ENCODE data around the gene OPA3.
A peak's percentile ranks its signal among the peaks of the same experiment; 100 is the strongest.

The OPA3 gene

GRCh38 chr19:45560686-45561085, 23.9 kb downstream of the OPA3 start:
- DNase-seq = no peak

DNA sequence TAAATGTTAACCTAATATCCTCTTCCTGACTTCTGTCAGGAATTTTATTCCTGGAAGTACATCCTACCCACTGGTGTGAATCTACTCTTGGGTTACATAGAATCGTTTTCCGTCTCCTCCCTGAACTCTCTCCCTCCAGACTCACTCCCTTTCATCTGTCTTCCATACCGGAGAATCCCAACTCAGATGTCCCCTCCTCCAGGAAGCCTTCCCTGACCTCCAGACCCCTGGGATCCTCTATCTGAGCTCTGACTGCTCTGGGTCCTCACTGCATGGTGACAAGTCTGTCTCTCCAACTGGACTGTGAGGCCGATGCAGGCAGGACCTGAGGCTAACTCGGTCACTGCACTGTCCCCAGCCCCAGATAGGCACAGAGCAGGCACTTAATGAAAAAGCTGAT, 24.6 kb downstream of the OPA3 start:
- no peak for DNase-seq

- DNase-seq = peak; percentile 27 to 58
Observed at GRCh38 chr19:45558399-45558878, 26.2 kb downstream of the OPA3 start.

- DNase-seq = no peak
Observed at GRCh38 chr19:45556835-45557234, 27.8 kb downstream of the OPA3 start.

GRCh38 chr19:45554481-45554880, 30.1 kb downstream of the OPA3 start:
- DNase-seq = no peak

DNA sequence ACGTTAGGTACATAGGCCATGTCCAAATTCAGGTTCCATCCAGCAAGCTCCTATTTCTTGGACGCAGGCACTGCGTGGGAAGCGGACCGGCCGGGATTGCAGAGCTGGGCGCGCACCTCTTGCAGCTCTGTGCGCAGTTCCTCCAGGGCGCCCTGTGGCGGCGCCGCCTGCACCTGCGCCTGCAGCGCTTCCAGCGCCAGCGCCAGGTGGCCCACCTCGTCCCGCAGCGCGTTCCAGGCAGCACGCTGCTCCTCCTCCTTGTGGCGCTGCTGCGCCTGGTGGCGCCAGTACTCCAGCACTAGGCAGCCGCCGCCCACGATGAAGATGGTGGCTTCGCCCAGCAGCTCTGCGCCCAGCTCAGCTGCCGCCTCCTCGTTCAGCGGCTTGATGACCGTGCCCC, 31.1 kb downstream of the OPA3 start:
- no peak for DNase-seq

DNA sequence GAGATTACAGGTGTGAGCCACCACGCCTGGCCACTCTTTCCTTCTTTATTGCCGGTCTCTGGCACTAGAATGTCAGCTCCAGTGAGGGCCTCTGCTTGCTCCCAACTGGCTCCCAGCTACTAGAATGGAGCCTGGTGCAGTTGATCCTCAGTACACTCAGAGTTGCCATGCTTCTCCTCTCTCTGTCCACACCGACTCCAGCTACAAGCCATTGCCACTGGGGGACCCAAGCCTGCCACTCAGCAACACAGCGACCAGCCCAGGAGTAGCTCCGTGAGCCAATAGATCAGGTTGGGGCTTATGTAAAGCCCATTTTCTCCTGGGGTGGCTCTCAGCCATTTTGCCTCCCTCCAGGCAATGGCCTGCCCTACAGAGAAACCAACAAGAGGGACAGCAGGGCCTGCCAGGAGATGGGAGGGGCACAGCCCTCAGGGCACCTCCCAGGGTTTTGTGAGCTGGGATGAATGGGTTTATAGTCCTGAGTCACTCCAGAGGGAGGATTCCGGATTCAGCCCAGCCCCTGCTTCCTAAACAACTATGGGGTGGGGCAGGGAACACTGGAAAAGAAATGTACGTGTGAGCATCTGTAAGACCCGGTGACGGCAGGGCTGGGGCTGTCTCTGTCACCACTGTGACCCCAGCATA, 36.5 kb downstream of the OPA3 start:
- no peak for DNase-seq

GRCh38 chr19:45547211-45547770, 37.3 kb downstream of the OPA3 start:
- no peak for DNase-seq

DNA sequence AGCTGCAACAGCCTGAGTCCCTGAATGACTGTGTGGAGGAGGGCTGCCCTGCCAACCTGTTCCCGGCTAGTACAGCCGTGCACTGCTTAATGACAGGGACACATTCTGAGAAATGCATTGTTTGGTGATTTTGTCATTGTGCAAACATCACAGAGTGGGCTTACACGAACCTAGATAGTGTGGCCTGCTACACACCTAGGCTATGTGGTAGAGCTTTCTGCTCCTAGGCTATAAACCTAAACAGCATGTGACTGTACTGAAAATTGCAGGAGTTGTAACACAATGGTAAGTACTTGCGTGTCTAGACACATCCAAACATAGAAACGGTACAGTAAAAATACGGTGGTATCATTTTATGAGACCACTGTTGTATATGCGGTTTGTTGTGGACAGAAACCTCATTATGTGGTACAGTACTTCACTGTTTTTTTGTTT, 42.4 kb downstream of the OPA3 start:
- no peak for DNase-seq

GRCh38 chr19:45539459-45539858, 45.1 kb downstream of the OPA3 start:
- no peak for DNase-seq

GRCh38 chr19:45531349-45531748, 53.3 kb downstream of the OPA3 start:
- DNase-seq = no peak

- no peak for DNase-seq
Observed at GRCh38 chr19:45529420-45529785, 55.2 kb downstream of the OPA3 start.

DNA sequence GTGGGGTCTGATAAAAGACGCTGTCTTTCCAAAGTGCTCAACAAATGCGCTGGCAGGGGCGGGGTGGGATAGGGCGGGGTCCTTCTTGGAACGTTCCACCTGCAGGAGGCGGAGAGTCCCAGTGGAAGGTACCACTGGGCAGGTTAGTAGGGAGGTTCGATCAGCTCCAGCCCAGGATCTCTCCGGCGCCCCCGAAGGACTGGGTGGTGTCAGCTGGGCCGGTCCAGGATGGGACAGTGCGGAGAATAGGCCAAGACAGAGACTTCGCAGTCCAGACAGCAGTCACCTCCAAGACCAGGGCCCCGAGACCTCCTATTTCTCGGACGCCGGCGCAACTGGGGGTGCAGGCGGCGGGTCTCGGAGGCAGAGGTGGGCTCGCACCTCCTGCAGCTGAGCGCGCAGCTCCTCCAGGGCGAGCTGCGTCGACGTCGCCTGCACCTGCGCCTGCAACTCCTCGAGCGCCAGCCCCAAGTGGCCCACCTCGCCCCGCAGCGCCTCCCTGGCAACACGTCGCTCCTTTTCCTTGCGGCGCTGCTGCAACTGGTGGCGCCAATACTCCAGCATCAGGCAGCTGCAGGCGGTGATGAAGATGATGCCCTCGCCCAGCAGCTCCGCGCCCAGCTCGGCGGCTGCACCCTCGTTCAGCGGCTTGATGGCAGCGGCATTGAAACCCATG, 55.7 kb downstream of the OPA3 start:
- DNase-seq = no peak

GRCh38 chr19:45528149-45528743, 56.4 kb downstream of the OPA3 start:
- DNase-seq = no peak

GRCh38 chr19:45527731-45528130, 56.9 kb downstream of the OPA3 start:
- no peak for DNase-seq

- no peak for DNase-seq
Observed at GRCh38 chr19:45526971-45527370, 57.6 kb downstream of the OPA3 start.

DNA sequence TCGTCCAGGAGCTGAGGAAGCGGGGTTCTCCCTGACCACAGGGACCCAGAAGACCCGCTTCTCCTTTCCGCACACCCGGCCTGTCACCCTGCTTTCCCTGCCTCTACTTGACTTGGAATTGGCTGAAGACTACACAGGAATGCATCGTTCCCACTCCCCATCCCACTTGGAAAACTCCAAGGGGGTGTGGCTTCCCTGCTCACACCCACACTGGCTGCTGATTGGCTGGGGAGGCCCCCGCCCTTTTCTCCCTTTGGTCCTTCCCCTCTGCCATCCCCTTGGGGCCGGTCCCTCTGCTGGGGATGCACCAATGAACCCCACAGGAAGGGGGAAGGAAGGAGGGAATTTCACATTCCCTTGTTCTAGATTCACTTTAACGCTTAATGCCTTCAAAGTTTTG, 58.5 kb downstream of the OPA3 start:
- no peak for DNase-seq

GRCh38 chr19:45524575-45525129, 60.0 kb downstream of the OPA3 start:
- DNase-seq = no peak

DNA sequence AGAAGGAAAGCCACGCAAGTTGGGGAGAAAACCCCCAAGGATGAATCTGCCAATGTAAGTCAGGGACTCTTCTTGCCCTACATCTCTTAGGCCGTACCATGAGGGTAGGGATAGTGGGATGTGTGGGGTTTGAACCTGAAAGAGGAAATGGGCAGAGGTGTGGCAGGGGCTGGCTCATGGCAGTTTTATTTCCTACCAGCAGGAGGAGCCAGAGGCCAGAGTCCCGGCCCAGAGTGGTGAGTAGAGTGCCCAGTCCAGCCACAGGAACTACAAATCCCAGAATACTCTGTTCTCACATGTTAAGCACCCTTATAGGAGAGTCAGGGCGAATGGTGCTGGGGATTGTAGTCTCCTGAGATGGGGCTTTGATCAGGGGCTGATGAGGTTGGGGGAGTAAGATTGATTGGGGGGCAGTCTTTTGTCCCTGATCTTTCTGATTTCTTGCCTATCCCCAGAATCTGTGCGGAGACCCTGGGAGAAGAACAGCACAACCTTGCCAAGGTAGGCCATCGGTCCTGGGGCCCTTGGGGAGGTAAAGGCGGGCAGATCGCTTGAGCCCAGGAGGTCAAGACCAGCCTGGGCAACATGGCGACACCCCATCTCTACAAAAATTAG, 60.9 kb downstream of the OPA3 start:
- DNase-seq = peak; percentile 57 to 63

GRCh38 chr19:45522010-45522941, 62.3 kb downstream of the OPA3 start:
- DNase-seq = no peak

- DNase-seq = no peak
Observed at GRCh38 chr19:45518469-45518826, 66.2 kb downstream of the OPA3 start.
